ENCODE data around the gene GCN1. TPM values are rescaled to one million over a fixed set of nuclear protein-coding genes. Genes with fewer than 3 reads are reported as not detected.

GCN1 gene
- total and polyA plus RNA-seq, 2 experiments from 2014 or later: 28.2 to 197 TPM

GRCh38 chr12:120086801-120087621 lies 107.5 kb downstream of the GCN1 start:
- peak; percentile 99 for DNase-seq (ENCODE audit: low spot score)
- H3K27me3 ChIP-seq: no peaks in the 10 kb centered on the region
- H3K9me3 ChIP-seq (ENCODE audit: low read depth): no peaks in the 10 kb centered on the region
- no peaks in the 10 kb centered on the region for H4K20me1 ChIP-seq (ENCODE audit: insufficient read depth, poor library complexity, severe bottlenecking)
- H3K27ac ChIP-seq: no peak overlapping the region
- 1% methylated on average over 53 of the region's 55 CpGs for WGBS (ENCODE audit: low lambda C conversion rate, missing lambda C conversion rate)
- H3K4me1 ChIP-seq (ENCODE audit: insufficient read depth): no peaks in the 10 kb centered on the region
- TF ChIP-seq CTCF (IDR thresholded peaks at IDR 0.05; ENCODE audit: poor library complexity) (peak; percentile 99), EZH2 (IDR thresholded peaks at IDR 0.05; ENCODE audit: borderline replicate concordance) (no peak)
- H2AFZ ChIP-seq: peak overlapping the region; percentile 23
- H3K4me3 ChIP-seq: no peak overlapping the region
- no peaks in the 10 kb centered on the region for H3K79me2 ChIP-seq
- no peaks in the 10 kb centered on the region for H3K36me3 ChIP-seq (replicated peaks; ENCODE audit: insufficient read depth, low read depth)
- H3K4me2 ChIP-seq: peak overlapping the region; percentile 74
- no peaks in the 10 kb centered on the region for H3K9me2 ChIP-seq (replicated peaks; ENCODE audit: insufficient read depth)

- Histone ChIP-seq H3K4me2 (peak overlapping the region; percentile 74), H3K4me1 (ENCODE audit: insufficient read depth) (no peaks in the 10 kb centered on the region), H3K27me3 (no peaks in the 10 kb centered on the region), H3K36me3 (replicated peaks; ENCODE audit: insufficient read depth, low read depth) (no peaks in the 10 kb centered on the region), H3K9me2 (replicated peaks; ENCODE audit: insufficient read depth) (no peaks in the 10 kb centered on the region), H3K9me3 (ENCODE audit: low read depth) (no peaks in the 10 kb centered on the region), H4K20me1 (ENCODE audit: insufficient read depth, poor library complexity, severe bottlenecking) (no peaks in the 10 kb centered on the region), H2AFZ (peak overlapping the region; percentile 23), H3K27ac (no peak overlapping the region), H3K4me3 (no peak overlapping the region), H3K79me2 (no peaks in the 10 kb centered on the region)
- 74% methylated on average over 6 of the region's 6 CpGs for WGBS (ENCODE audit: low lambda C conversion rate, missing lambda C conversion rate)
- no peak for TF ChIP-seq EZH2phosphoT487 (IDR thresholded peaks at IDR 0.05; ENCODE audit: low read depth, severe bottlenecking, unreplicated experiment)
- DNase-seq (ENCODE audit: low spot score): no peak
Observed at GRCh38 chr12:120085920-120086645, 108.4 kb downstream of the GCN1 start.

GRCh38 chr12:120081641-120082040 lies 112.9 kb downstream of the GCN1 start:
- Histone ChIP-seq H3K9me3 (ENCODE audit: low read depth) (no peaks in the 10 kb centered on the region), H3K4me1 (ENCODE audit: insufficient read depth) (peaks cover 11% of the 10 kb centered on the region), H3K36me3 (replicated peaks; ENCODE audit: insufficient read depth, low read depth) (no peaks in the 10 kb centered on the region), H2AFZ (no peak overlapping the region), H3K4me2 (no peak overlapping the region), H3K27ac (no peak overlapping the region), H3K9me2 (replicated peaks; ENCODE audit: insufficient read depth) (no peaks in the 10 kb centered on the region), H4K20me1 (ENCODE audit: insufficient read depth, poor library complexity, severe bottlenecking) (no peaks in the 10 kb centered on the region), H3K4me3 (no peak overlapping the region), H3K79me2 (no peaks in the 10 kb centered on the region), H3K27me3 (no peaks in the 10 kb centered on the region)
- WGBS (ENCODE audit: low lambda C conversion rate, missing lambda C conversion rate): 100% methylated on average over 2 of the region's 2 CpGs
- no peak for DNase-seq (ENCODE audit: low spot score)
- TF ChIP-seq EZH2 (IDR thresholded peaks at IDR 0.05; ENCODE audit: borderline replicate concordance) (no peak), CTCF (IDR thresholded peaks at IDR 0.05; ENCODE audit: poor library complexity) (no peak), EZH2phosphoT487 (IDR thresholded peaks at IDR 0.05; ENCODE audit: low read depth, severe bottlenecking, unreplicated experiment) (no peak)
